AG04449 (cell line): ENCODE measurements around the gene FGF14.

Experiments
- CTCF ChIA-PET: fragments of 350-600 bp; formaldehyde crosslinking; extraction: SDS; loops from one replicate; lab custom pipeline; 2021; ENCODE audit warnings: antibody characterized with exemption; lab: Yijun Ruan, JAX
- POLR2A ChIA-PET: fragments of 400-600, 350-600 bp; formaldehyde crosslinking; extraction: SDS; loops from one replicate; lab custom pipeline; 2020; ENCODE audit warnings: antibody characterized with exemption, inconsistent platforms; lab: Yijun Ruan, JAX
- DNase-seq: peaks from one replicate; pipeline ENCODE4 v3.0.0-alpha.2; 2010; ENCODE audit warnings: low read depth, low spot score
- H3K4me3 ChIP-seq: 2 replicates; pipeline ENCODE4 v1.5.1; 2011; ENCODE audit warnings: low read depth, mild to moderate bottlenecking, control low read depth, low read length
- CTCF ChIP-seq: IDR thresholded peaks from one replicate; pipeline ENCODE4 v1.5.1; 2011; ENCODE audit warnings: mild to moderate bottlenecking, moderate library complexity, low read length, control low read depth, inconsistent platforms; ENCODE audit not compliant: insufficient read depth; ENCODE audit errors: missing control alignments

FGF14 gene

GRCh38 chr13:101746513-101746912 lies 655.3 kb downstream of the FGF14 start:
- H3K4me3 ChIP-seq = no peak overlapping the region
- CTCF ChIA-PET = interaction anchor here (1.0 to 1.2 kb wide), 2 partner anchors 12 to 19 kb away, joined by 3 to 4 read pairs; no protein-coding TSS in a partner anchor
- POLR2A ChIA-PET = no interaction called here
- TF ChIP-seq CTCF = no peak
- DNase-seq = no peak

- DNase-seq = no peak
- ChIA-PET POLR2A (no interaction called here), CTCF (no interaction called here)
- no peak for TF ChIP-seq CTCF
- H3K4me3 ChIP-seq = no peak overlapping the region
Observed at GRCh38 chr13:101739382-101740178, 662.3 kb downstream of the FGF14 start.

GRCh38 chr13:101738336-101738735 lies 663.5 kb downstream of the FGF14 start:
- DNase-seq = no peak
- POLR2A ChIA-PET = no interaction called here
- no peak overlapping the region for H3K4me3 ChIP-seq

DNA sequence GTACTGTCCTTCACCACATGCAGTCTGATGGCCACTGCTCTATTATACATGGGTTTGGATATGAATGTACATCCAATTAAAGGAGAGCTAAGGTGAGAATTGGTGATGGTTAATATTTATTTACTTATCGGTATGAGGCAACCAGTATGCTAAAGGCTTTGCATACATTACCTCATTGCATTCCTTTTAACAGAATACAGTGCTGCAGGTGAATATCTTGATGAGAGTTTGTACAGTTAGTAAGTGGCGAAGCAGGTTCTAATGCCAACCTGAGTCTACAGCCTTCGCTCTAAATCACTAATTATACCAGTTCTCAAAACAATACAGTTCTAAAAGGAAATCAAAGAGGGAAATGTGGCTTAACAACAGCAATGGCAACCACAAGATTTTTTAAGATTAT lies 665.3 kb downstream of the FGF14 start:
- no peak overlapping the region for H3K4me3 ChIP-seq
- no peak for TF ChIP-seq CTCF
- no peak for DNase-seq
- ChIA-PET POLR2A (no interaction called here), CTCF (no interaction called here)

More at GRCh38 chr13:101738336-101738735, 663.5 kb downstream of the FGF14 start:
- CTCF ChIA-PET = interaction anchor here (0.6 kb wide), 1 partner anchor 403 kb away, joined by 3 read pairs; no protein-coding TSS in a partner anchor
- TF ChIP-seq CTCF = no peak

DNA sequence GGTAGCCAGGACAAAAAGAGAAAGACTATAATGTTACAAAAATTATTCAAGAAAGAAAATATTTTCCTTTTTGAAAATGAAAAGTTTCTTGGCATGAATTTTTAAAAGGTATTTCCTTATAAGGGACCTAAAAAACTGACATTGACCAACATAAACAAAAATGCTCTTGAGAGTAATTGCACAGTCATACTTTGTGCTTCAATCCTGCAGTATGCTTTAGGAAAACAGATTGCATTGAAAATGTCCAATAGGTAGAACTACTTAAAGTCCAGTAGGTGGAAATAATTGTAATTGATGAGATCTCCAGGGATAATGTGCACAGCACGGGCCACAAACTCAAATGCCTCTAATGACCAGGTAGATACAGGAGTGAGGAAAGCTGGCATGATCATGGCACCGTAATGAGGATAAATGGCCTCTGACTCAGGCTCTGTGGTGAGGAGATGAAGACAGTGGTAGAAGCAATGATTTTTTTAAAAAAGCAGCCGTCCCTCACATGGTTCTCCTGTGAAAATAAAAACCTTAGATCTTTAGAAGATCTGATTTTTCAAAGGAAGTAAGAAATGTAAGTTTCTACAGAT lies 671.3 kb downstream of the FGF14 start:
- DNase-seq = no peak
- POLR2A ChIA-PET = no interaction called here
- CTCF ChIA-PET = no interaction called here
- no peak for TF ChIP-seq CTCF
- no peak overlapping the region for H3K4me3 ChIP-seq

DNA sequence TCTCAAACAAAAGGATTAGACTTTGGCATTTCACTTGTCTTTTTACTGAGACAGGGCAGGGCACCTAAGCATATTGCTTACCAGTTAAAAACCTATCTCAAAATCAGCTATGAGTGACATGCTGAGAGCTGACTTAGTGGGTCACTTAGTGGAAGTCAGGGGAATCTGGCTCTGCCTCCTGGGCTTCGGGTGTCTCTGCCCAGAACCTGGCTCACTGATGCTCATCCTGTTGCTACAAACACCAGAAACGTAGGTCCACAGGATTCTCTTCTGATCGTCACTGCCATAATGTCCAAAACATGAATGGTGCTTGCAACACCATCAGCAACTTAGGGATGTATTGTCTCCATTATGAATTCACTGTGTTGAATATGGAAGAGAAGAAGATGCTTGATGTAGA lies 673.2 kb downstream of the FGF14 start:
- no peak for TF ChIP-seq CTCF
- no peak for DNase-seq
- H3K4me3 ChIP-seq = no peak overlapping the region
- ChIA-PET POLR2A (no interaction called here), CTCF (no interaction called here)
